Measurements from ENCODE around the gene RPA1. TPM values are rescaled to one million over a fixed set of nuclear protein-coding genes. Genes with fewer than 3 reads are reported as not detected.

RPA1 gene
- total and polyA plus RNA-seq, 5 donors from 2014 or later, result 66.3 to 94.5 (median 70.6) TPM

DNA sequence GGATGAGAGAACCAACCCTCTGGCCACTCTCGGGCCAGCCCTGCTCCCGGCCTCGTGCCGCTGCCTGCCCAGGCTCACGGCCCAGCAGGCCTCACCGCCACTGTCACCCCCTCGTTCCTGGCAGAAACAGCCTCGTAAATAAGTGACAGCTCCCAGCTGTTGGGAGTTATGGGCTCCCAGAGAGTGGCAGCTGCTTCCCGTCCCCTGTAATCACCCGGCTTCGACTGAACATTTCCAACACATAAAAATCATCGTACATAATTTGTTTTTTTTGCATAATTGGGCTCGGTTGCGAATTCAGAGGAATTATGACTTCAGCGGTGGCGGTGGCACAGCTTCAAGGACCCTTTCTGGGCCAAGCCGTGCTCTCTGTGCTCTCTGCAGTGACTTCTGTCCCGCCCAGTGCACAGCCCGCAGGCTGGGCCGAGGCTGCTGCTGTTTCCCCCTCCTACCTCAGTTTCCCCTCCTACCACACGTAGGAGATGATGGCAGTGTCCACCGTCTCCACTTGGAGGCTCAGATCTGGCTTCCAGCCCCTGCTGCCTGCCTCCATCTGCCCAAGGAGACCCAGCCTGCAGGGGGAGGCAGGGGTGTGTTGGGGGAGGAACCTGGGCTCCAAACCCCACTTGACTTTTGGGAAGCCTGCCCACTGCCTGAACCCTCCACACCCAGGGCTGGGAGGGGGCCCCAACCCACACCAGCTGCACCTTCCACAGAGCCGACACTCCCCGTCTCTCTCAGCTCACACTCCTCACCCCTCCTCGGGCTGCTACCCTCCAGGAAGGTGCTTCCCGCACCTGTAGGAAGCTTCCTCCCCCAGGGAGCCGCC lies 110.4 kb downstream of the RPA1 start:
- Histone ChIP-seq H3K27ac (ENCODE audit: insufficient read depth, low read length, poor library complexity, severe bottlenecking) (no peak overlapping the region), H3K4me1 (ENCODE audit: control insufficient read depth, insufficient read depth, low read length, poor library complexity, severe bottlenecking) (no peaks in the 10 kb centered on the region), H3K27me3 (ENCODE audit: control insufficient read depth, insufficient read depth, low read length) (no peaks in the 10 kb centered on the region), H3K4me3 (ENCODE audit: low read depth, low read length) (no peak overlapping the region), H3K36me3 (ENCODE audit: control insufficient read depth, insufficient read depth, low read length) (no peaks in the 10 kb centered on the region), H3K9me3 (ENCODE audit: control insufficient read depth in 2 of 2, low read length in 2 of 2) (no peaks in the 10 kb centered on the region)
- ATAC-seq (ENCODE audit: low read depth in 2 of 2), result no peak
- no peaks in the 10 kb centered on the region for H3K36me3 Mint-ChIP-seq
- no peaks in the 10 kb centered on the region for H3K4me1 Mint-ChIP-seq
- no peaks in the 10 kb centered on the region for H3K27me3 Mint-ChIP-seq
- DNase-seq, result no peak
- peak overlapping the region in 1 of 3 donors; percentile 42 for H3K27ac Mint-ChIP-seq
- H3K9me3 Mint-ChIP-seq, result no peaks in the 10 kb centered on the region
- no peak overlapping the region for H3K4me3 Mint-ChIP-seq

DNA sequence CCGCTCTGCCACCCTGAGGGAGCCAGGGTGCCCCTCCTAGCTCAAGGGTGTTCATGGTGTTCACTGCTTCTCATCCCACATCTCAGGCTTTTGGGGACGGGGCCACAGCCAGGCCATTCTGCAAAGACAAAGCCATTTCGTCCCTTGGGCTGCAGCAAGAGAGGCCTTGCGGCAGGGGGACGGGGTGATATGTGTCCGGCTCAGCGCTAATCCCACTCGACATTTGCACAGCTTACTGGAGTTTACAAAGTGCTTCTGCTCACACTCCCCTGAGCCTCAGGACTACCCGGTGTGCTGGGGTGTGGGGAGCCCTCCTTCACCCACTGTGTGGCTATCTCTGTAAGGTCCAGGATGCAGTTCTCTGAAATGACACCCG lies 111.0 kb downstream of the RPA1 start:
- Mint-ChIP-seq H3K27me3 (no peaks in the 10 kb centered on the region), H3K4me1 (no peaks in the 10 kb centered on the region), H3K4me3 (no peak overlapping the region), H3K9me3 (no peaks in the 10 kb centered on the region), H3K36me3 (no peaks in the 10 kb centered on the region), H3K27ac (no peak overlapping the region)
- no peak overlapping the region for H3K4me3 ChIP-seq (ENCODE audit: low read depth, low read length)
- H3K36me3 ChIP-seq (ENCODE audit: control insufficient read depth, insufficient read depth, low read length), result no peaks in the 10 kb centered on the region
- no peaks in the 10 kb centered on the region for H3K27me3 ChIP-seq (ENCODE audit: control insufficient read depth, insufficient read depth, low read length)
- H3K9me3 ChIP-seq (ENCODE audit: control insufficient read depth in 2 of 2, low read length in 2 of 2), result no peaks in the 10 kb centered on the region
- H3K4me1 ChIP-seq (ENCODE audit: control insufficient read depth, insufficient read depth, low read length, poor library complexity, severe bottlenecking), result no peaks in the 10 kb centered on the region
- no peak overlapping the region for H3K27ac ChIP-seq (ENCODE audit: insufficient read depth, low read length, poor library complexity, severe bottlenecking)
- no peak for DNase-seq
- ATAC-seq (ENCODE audit: low read depth in 2 of 2), result no peak

DNA sequence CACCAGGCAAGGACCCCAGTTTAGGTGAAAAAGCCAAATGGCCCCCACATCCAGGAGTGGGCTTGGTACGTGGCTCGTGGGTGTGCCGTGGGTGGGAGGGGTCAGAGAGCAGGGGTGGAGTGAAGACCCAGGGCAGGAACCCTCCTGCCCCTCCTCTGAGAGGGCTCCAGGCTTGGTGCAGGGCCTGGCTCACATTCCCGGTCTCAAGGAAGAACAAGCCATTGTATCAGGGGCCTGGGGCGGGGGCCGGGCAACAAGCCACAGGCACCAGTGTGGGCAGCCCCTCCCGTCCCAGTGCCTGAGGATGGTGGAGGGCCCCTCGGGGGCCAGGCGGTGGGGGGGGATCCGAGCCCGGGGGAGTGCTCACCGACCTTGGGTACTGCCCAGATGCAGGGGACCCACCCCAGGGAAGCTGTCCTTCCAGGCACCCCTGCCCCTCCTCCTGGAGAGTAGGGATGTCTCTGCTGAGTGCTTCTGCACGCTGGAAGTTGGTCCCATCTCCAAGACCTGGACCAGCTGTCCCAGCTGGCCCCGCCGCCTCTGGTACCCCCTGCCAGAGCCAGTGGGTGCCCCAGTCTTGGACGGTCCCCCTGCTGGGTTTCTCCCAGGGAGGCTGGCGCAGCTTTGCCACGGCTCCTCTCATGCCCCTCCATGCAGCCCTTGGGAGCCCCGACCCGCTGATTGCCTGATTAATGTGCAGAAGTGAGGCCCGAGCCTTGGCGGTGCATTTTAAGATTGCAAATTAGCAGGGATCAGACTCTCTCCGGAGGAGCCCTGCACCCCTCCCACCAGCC lies 111.7 kb downstream of the RPA1 start:
- Histone ChIP-seq H3K27ac (ENCODE audit: insufficient read depth, low read length, poor library complexity, severe bottlenecking) (no peak overlapping the region), H3K9me3 (ENCODE audit: control insufficient read depth in 2 of 2, low read length in 2 of 2) (no peaks in the 10 kb centered on the region), H3K4me3 (ENCODE audit: low read depth, low read length) (no peak overlapping the region), H3K36me3 (ENCODE audit: control insufficient read depth, insufficient read depth, low read length) (no peaks in the 10 kb centered on the region), H3K27me3 (ENCODE audit: control insufficient read depth, insufficient read depth, low read length) (no peaks in the 10 kb centered on the region), H3K4me1 (ENCODE audit: control insufficient read depth, insufficient read depth, low read length, poor library complexity, severe bottlenecking) (no peaks in the 10 kb centered on the region)
- no peaks in the 10 kb centered on the region for H3K4me1 Mint-ChIP-seq
- peaks cover 0 to 1% (median 0%) of the 10 kb centered on the region in 7 donors for H3K9me3 Mint-ChIP-seq
- H3K27ac Mint-ChIP-seq, result no peak overlapping the region
- no peak overlapping the region for H3K4me3 Mint-ChIP-seq
- H3K36me3 Mint-ChIP-seq, result no peaks in the 10 kb centered on the region
- DNase-seq (no peak), ATAC-seq (ENCODE audit: low read depth in 2 of 2) (no peak)
- H3K27me3 Mint-ChIP-seq, result no peaks in the 10 kb centered on the region

DNA sequence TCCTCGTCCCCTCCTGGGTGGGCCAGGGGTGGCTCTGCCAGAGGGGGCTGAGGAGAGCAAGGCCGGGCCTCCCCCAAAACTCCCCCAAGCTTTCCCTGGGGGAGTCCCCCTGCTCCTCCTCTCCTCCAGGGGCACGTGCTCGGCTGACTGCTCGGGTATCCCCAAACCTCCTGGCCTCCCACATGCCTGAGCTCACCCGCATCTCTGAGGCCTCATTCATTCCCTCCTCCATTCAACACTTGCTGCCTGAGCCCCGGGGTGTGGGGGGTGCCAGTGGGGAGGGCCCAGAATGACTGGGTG lies 112.2 kb downstream of the RPA1 start:
- no peak overlapping the region for H3K4me3 ChIP-seq (ENCODE audit: low read depth, low read length)
- ATAC-seq (ENCODE audit: low read depth in 2 of 2), result no peak
- H3K27me3 ChIP-seq (ENCODE audit: control insufficient read depth, insufficient read depth, low read length), result no peaks in the 10 kb centered on the region
- H3K27ac Mint-ChIP-seq, result no peak overlapping the region
- H3K4me1 ChIP-seq (ENCODE audit: control insufficient read depth, insufficient read depth, low read length, poor library complexity, severe bottlenecking), result no peaks in the 10 kb centered on the region
- no peaks in the 10 kb centered on the region for H3K27me3 Mint-ChIP-seq
- no peaks in the 10 kb centered on the region for H3K4me1 Mint-ChIP-seq
- no peaks in the 10 kb centered on the region for H3K36me3 ChIP-seq (ENCODE audit: control insufficient read depth, insufficient read depth, low read length)
- H3K9me3 Mint-ChIP-seq, result peaks cover 0 to 1% (median 0%) of the 10 kb centered on the region in 7 donors
- no peak overlapping the region for H3K4me3 Mint-ChIP-seq
- H3K9me3 ChIP-seq (ENCODE audit: control insufficient read depth in 2 of 2, low read length in 2 of 2), result no peaks in the 10 kb centered on the region
- H3K36me3 Mint-ChIP-seq, result no peaks in the 10 kb centered on the region
- DNase-seq, result no peak
- no peak overlapping the region for H3K27ac ChIP-seq (ENCODE audit: insufficient read depth, low read length, poor library complexity, severe bottlenecking)

DNA sequence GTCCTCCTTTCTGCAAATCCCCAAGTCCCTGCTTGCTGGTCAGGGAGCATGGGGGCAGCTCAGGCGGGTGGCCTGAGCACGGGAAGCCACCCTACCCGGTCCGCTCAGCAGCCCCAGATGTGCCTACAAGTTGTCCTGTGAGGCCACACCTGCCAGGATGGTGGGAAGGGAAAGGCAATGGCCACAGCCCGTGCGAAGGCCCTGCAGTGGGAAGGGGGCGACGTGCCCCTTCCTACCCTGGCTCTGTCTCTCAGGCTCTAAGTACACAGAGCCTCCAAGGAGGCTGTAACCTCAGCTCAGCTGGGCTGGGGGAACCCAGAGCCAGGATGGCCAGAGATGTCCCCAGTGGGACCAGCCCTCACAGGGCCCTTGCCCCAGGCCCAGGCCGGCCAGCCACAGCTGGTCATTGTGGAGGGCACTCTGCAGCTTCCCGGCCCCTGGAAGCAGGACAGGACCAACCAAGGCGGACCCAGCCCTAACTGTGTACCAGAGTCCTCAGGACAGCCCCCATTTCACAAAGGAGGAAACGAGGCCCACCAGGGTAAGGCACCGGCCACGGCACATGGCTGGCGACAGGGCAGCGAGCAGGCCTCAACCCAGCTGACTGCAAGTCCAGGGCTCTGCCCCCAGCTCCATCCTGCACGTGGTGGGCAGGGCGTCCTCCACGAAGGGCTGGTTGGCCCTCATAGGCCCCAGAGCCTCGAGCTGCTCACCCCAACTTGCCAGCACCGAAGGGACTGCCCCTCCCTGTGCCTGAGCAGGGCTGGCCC lies 113.0 kb downstream of the RPA1 start:
- Histone ChIP-seq H3K27ac (ENCODE audit: insufficient read depth, low read length, poor library complexity, severe bottlenecking) (no peak overlapping the region), H3K36me3 (ENCODE audit: control insufficient read depth, insufficient read depth, low read length) (no peaks in the 10 kb centered on the region), H3K9me3 (ENCODE audit: control insufficient read depth in 2 of 2, low read length in 2 of 2) (no peaks in the 10 kb centered on the region), H3K4me1 (ENCODE audit: control insufficient read depth, insufficient read depth, low read length, poor library complexity, severe bottlenecking) (no peaks in the 10 kb centered on the region), H3K27me3 (ENCODE audit: control insufficient read depth, insufficient read depth, low read length) (no peaks in the 10 kb centered on the region), H3K4me3 (ENCODE audit: low read depth, low read length) (no peak overlapping the region)
- no peaks in the 10 kb centered on the region for H3K27me3 Mint-ChIP-seq
- no peaks in the 10 kb centered on the region for H3K36me3 Mint-ChIP-seq
- no peaks in the 10 kb centered on the region for H3K4me1 Mint-ChIP-seq
- DNase-seq, result no peak
- no peak overlapping the region for H3K27ac Mint-ChIP-seq
- ATAC-seq (ENCODE audit: low read depth in 2 of 2), result no peak
- H3K4me3 Mint-ChIP-seq, result no peak overlapping the region
- H3K9me3 Mint-ChIP-seq, result peaks cover 0 to 1% (median 0%) of the 10 kb centered on the region in 7 donors

DNA sequence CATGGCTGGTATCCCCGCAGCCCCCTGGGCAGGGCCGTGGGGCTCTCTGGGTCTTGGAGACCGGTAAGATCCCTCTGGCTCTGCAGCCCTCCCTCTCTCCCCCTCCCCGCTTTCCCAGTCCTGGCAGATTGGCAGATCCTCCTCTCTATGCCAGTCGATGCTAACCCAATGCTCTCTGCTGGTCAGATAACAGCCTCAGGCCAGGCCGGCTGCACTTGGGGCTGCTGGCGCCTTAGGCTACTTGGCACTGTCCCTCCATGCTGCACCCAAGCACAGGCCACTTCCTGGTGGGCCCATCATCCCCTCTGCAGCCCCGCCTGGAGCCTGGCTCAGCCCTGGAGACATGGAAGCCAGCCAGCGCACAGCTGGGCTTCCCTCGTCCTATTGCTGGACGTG lies 113.6 kb downstream of the RPA1 start:
- H3K4me3 Mint-ChIP-seq, result no peak overlapping the region
- Histone ChIP-seq H3K9me3 (ENCODE audit: control insufficient read depth in 2 of 2, low read length in 2 of 2) (no peaks in the 10 kb centered on the region), H3K27me3 (ENCODE audit: control insufficient read depth, insufficient read depth, low read length) (no peaks in the 10 kb centered on the region), H3K27ac (ENCODE audit: insufficient read depth, low read length, poor library complexity, severe bottlenecking) (no peak overlapping the region), H3K36me3 (ENCODE audit: control insufficient read depth, insufficient read depth, low read length) (no peaks in the 10 kb centered on the region), H3K4me1 (ENCODE audit: control insufficient read depth, insufficient read depth, low read length, poor library complexity, severe bottlenecking) (no peaks in the 10 kb centered on the region), H3K4me3 (ENCODE audit: low read depth, low read length) (no peak overlapping the region)
- no peaks in the 10 kb centered on the region for H3K36me3 Mint-ChIP-seq
- no peak overlapping the region for H3K27ac Mint-ChIP-seq
- DNase-seq (no peak), ATAC-seq (ENCODE audit: low read depth in 2 of 2) (no peak)
- no peaks in the 10 kb centered on the region for H3K4me1 Mint-ChIP-seq
- no peaks in the 10 kb centered on the region for H3K27me3 Mint-ChIP-seq
- peaks cover 0 to 1% (median 0%) of the 10 kb centered on the region in 7 donors for H3K9me3 Mint-ChIP-seq

DNA sequence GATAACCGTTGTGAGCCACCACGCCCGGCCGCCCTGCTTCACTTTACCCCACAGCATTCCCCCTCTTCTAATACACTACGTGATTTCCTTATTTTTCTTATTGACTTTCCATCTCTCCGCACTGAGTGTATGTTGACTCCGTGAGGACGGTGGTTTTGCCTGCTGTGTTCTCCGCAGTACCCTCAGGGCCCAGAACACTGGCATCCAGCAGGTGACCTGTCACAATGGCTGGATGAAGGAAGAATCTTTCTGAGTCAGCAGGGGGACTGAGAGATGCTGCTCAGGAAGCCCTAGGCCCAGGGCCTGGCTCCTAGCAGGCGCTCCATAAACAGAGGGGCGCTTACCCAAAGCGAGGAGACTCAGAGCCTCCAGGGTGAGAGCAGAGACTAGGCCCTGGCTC lies 115.8 kb downstream of the RPA1 start:
- Mint-ChIP-seq H3K4me3 (no peak overlapping the region), H3K27me3 (no peaks in the 10 kb centered on the region), H3K36me3 (no peaks in the 10 kb centered on the region), H3K4me1 (no peaks in the 10 kb centered on the region), H3K27ac (peak overlapping the region in 1 of 3 donors; percentile 74), H3K9me3 (peaks cover 0 to 1% (median 0%) of the 10 kb centered on the region in 7 donors)
- H3K36me3 ChIP-seq (ENCODE audit: control insufficient read depth, insufficient read depth, low read length), result no peaks in the 10 kb centered on the region
- H3K27ac ChIP-seq (ENCODE audit: insufficient read depth, low read length, poor library complexity, severe bottlenecking), result no peak overlapping the region
- no peaks in the 10 kb centered on the region for H3K27me3 ChIP-seq (ENCODE audit: control insufficient read depth, insufficient read depth, low read length)
- H3K4me3 ChIP-seq (ENCODE audit: low read depth, low read length), result no peak overlapping the region
- H3K4me1 ChIP-seq (ENCODE audit: control insufficient read depth, insufficient read depth, low read length, poor library complexity, severe bottlenecking), result no peaks in the 10 kb centered on the region
- no peaks in the 10 kb centered on the region for H3K9me3 ChIP-seq (ENCODE audit: control insufficient read depth in 2 of 2, low read length in 2 of 2)
- DNase-seq, result no peak
- ATAC-seq (ENCODE audit: low read depth in 2 of 2), result no peak
